Measurements from ENCODE around the gene NOM1.

Gene NOM1

DNA sequence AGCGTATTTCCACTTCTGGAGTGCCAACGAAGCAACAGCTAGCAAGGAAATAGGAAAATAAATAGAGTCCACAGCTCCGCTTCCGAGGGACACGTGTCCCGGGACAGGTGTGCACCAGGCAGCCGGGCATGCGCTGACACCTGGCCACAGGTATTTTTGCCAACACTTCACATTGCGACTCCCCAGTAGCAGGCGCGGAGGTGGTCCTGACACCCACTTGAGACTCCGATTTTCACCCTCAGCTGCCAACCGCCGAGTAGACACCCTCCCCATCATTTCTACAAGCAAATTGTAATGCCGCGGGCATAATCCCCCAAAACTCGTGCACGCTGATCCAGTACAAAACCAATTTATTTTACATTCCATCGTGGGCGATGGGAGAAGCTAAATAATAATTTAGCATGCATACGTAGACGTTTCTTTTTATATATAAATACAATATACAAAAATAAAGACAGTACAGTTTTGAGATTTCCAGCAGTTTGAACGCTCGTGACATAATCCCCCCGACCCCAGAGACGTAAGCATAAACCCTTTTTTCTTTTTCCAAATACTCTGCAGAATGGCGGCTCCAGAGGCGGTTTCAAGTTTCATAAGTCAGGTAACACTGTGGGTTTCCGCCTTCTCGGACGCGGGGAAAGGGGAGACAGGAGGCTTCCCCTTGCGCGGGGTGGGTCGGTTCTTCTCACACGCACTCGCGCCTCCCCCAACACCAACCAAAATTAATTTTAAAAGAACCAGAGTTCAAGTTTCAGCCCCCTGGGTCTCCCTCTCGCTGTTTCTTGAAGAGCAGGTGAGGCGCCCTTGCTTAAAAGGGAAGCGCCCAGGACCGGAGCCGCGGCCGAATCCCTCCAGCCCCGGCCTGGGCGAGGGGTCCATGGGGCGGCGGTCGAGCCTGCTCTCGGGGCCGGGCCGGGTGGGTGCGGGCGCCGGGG is 55.3 kb downstream of the NOM1 start:
- DNase-seq, result no peak

DNA sequence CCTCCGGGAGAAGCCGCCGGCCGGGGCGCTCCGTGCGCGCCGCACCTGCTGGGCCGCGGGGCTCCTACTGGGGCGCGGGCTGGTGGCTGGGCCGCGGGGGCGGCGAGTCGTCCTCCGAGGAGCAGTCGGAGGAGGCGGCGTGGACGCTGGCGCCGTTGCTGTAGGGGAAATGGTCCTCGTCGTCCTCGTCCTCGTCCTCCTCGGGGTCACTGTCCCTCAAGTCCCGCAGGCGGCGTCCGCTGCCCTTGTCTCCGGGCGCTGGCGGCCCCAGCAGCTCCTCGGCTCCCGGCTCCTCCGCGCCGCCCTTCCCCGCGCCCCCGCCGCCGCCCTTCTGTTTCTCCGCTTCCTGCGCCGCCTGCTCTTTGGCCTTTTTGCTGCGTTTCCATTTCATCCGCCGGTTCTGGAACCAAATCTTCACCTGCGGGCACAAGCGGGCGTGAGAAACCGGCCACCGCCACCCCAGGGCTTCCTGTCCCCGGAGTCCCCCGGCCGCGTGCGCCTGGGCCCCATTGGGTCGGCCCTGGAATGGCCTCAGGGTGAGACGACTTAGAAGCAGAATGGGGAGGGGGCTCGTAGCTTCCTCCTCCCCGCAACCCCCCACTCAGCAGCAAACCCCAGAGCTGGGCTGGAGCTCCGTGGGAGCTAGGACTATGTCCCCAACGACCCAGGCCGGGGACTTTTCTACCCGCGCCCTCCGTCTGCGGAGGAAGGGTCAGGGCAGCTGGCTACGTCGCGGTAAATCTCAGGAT is 56.1 kb downstream of the NOM1 start:
- DNase-seq, result no peak

DNA sequence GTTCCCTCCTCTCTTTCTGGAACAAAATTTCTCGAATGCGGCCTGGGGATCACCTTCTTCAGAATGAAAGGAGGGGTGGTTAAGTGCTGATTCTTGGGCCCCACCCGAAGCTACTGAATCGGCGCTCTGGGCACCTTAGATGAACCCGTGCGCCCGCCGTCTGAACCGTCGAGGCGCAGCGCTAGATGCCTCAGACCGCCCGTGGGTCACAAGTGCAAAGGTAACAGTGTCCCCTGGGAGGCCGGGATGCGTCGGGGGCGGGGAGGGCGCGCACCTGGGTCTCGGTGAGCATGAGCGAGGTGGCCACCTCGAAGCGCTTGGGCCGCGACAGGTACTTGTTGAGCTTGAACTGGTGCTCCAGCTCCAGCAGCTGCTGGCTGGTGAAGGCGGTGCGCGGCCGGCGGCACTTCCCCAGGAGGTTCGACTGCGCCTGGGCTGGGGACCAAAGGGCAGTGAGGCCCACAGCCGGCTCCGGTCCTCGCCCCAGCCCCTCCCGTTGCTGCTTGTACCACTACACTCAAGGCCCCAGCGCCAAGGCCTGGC is 56.8 kb downstream of the NOM1 start:
- no peak for DNase-seq

DNA sequence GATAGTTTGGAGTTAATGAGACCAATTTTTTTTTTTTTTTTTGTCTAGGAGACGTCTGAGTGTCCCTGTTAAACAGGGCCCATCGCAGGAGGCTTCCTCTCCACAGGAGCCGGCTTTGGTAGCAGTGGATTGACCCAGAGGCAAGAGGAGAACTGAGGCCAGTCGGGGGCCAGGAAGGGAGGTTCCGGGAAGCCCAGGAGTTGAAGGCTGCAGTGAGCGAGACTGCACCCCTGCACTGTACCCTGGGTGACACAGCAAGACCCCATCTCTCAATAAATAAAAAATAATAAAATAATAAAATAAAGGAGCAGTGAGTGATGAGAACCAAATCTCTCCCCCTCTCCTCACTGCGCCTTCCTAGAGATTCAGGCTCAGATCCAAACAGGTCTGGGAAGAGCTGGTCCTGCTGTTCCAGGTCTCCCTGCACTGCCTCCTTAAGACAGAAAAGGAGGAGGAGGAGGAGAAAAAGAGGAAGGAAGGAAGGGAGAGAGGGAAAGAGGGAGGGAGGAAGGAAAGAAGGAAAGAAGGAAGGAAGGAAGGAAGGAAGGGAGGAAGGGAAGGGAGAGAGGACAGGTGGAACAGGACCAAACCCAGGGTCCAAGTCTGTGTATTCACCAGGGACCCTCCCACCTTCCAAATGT is 57.4 kb downstream of the NOM1 start:
- DNase-seq, result no peak

DNA sequence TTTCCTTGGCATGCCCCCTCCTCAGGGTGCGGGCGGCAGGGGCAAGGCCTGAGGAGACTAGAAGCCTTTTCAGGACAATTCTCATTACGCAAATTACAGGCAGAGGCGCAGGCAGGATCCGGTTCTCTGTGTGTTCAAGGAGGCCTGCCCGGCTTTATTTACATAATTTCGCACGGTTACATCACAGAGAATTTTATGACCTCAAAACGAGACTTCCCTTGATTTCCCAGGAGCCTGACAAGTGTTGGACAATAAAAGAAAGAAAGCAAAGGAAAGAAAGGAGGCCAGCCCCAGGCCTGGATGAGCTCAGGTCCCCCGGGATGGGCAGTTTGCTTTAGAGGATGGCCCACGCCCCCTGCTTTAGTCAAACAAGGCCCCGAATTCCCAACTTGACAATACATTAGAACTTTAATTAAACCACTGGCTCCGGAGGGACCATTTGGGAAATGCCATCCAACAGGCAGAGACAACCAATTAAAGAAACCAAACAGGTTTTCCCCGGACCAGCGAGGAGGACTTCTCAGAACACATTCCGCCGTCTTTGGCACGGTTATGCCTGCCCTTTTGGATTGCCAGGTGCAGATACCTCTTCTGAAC is 58.1 kb downstream of the NOM1 start:
- DNase-seq, result no peak

DNA sequence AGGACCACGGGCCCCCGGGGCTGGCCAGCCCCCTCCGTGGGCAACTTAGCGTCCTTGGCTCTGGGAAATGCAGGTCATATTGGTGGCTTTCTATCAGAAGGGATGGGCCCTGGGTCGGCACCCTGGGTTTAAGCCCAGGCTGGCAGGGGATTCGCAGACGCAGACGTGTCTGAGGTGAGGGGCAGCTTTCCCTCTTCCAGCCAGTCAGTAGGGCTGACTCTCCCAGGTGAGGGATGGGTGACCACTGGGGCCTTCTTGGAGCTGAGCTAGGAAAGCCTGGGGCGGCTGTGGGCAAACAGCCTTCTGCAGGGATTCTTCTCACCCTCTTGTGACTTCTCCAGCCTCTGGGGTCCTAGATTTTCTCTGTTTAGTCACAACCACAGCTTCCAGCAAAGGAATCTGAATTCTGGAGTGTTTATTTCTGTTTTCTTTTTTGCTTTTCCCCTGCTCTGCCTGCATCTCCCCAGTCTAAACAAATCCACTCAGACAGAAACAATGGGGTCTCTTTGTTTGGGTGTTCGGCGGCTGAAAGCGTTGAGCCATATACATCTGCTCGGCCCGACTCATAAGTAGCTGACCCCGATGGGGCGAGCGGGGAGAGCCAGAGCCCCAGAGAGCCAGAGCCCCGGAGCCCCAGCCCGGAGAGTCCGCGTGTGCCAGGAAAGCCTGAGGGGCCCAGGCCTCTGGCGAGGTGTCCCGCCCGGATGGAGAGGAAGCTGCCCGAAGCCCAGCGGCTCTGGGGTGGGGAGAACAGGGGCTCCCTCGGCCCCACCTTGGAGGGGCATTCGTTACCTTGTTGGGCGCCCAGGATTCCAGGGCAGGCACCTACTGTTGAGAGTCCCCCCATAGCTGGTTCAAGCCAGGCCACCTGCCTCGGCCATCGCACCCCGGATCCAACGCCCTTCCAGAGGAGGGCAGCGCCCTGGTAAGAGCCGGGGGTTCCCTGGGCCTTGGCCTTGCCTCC is 59.0 kb downstream of the NOM1 start:
- DNase-seq, result no peak

DNA sequence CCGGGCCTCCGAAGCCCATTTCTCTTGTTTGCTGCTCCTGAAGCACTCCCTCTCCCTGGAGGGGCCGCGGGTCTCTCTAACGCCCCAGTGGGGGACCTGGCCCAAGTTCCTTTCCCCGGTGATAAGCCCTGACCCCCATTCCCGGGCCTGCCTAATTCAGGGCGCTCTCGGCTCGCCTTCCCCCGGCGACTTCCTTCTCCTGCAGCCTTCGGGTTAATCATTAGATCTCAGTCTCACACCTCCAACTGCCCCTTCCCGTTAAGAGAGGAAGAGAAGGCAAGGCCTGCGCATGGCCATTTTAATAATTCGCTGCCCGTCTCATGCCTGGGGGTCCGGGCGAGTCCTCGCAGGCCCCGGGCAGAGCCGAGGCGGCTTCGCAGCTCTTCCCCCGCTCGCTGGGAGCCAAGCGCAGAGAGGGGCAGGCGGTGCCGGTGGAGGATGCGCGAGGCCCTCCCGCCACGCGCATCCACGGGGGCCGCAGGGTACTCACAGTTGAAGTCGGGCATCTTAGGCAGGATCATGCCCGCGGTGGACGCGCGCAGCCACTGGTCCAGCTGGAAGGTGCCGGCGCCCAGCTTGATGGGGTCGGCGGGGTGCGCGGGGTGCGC is 59.8 kb downstream of the NOM1 start:
- no peak for DNase-seq

DNA sequence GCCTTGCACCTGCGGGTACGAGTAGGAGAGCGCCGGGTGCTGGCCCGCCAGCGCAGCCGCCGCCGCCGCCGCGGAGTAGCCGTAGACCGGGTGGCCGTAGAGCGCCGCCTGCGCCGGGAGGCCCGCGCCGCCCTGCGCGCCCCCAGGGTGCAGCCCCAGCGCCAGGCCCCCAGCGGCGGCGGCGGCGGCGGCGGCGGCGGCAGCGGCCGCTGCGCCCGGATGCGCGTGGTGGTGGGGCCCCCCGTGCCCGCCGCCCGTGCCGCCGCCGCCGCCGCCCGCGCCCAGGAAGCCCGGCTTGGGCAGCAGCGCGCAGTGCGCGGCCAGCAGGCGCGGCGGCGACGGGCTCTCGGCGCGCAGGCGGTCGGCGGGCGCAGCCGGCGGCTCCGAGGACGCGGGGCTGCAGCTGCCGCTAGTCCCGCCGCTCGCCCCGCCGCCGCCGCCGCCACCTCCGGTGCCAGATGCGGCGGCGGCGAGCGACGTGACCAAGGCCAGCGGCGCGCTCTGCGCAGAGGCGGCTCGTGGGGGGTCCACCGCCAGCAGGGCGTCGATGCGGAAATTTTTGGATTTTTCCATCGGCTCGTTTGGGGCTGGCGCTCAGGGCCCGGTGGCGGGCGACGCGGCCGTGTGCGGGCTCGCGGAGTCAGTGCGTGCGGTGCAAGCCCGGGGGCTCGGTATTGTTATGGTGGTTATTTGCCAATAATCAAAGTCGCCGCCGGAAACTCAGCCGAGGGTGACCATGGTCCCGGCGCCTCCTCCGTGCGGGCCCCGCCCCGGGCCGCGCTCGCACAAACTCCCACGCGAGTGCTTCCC is 60.5 kb downstream of the NOM1 start:
- no peak for DNase-seq

DNA sequence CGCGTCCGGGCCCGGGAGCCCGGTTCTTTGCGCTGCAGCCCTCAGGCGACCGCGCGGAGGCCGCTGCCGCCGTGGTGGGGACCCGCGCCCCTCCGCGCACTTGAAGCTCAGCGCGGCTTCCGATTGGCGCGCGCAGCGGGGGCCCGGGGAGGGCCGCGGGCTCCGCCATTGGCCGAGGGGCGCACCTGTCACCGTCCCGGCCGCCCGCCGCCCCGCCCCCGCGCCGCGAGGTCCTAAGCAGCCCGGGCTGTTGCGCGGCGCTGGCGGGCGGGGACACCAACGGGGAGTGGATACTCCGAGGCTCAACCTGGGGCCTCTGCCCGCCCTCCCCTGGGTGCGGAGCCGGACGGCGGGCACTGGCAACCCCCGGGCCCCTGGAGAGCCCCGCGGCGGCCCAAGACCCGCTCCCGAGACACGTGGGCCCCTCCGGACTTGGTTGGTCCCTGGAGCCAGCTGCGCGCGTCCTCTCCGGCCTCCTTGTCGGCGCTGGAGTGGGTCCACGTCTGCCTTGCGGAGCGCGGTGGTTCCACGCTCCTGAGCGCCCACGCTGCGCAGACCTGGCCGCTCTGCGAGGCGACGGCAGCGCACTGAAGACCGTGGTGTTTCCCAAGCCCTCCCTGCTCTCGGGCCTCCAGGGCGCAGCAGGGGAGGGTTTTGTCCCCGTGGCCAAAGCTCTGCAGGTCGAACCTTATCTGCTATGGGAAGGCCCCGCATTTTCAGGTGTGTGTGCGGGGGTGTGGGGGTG is 61.2 kb downstream of the NOM1 start, which contains the start of gene MNX1:
MNX1 (minus strand) TSS at position 76 of the 745 bp plus-strand sequence. CDS start 313 bp downstream, outside the sequence.
- peak; percentile 50 for DNase-seq

DNA sequence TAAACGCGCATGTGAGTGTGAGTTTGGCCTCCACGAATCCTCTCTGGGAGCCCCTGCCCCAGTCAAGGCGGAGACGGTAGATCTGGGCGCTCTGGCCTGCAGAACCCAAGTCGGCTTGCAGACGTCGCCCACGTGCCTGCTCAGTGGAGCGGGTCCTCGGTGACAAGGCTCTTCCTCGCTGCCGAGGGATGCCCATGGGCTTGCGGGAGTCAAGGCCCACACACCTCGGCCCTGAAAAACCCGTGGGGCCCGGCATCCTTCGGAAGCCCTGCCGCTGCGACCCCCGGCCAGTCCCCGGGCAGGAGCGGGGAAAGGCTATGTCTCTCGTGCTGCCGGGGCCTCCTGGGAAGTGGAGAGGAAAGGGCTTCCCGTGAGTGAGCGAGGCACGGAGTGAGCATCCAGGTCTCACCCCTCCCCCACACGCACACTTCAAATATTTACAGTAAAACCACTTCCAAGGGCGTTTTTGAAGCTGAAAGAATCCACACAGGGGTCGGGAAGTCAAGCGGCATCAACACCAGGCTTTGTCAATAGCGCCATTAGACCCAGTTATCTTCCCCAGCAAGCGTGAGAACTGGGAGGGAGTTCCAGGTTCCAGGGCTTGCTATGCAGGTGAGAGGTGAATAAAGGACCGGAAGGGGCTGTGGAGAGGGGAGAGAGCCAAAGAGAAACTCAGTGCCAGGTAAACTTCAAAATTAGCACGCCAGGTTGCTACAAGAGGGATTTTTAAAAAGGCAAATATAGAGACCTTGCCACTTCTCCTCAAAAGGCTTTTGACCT is 62.0 kb downstream of the NOM1 start:
- no peak for DNase-seq

DNA sequence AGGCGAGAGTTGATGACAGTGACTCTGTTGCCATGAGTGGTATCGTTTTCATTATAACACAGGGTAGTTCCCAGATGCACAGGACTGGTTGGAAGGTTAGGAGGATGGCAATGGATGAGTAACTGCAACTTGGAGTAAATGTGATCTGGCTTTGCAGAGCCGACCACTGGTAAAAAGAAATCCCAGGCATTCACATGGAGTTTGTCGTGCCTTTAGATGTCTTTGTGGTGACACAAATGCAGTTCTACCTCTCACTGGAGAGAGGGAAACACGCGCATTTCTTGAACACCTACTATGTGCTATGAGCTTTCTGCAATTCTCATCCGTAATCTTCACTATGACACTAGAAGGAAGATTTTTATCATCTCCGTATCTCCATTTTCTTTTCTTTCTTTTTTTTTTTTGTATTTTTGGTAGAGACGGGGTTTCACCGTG is 62.6 kb downstream of the NOM1 start:
- no peak for DNase-seq

DNA sequence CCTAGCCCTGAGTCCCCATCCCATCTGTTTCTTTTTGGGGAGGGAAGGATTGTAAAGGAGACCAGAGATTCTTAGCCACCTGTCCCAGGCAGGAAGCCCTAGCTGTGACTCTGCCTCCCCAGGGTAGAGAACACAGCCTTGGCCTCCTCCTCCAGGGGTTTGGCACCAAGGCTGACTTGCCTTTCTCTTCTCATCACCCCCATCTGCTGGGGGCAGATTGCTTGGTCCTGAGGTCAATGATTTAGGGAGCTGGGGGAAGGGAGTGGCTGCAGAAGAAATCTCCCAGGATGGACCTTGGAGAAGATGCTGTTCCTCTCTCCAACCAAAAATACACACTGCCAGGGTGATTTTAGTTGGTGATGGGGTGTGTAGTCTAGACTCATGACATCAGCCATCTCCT is 63.6 kb downstream of the NOM1 start:
- DNase-seq, result no peak

DNA sequence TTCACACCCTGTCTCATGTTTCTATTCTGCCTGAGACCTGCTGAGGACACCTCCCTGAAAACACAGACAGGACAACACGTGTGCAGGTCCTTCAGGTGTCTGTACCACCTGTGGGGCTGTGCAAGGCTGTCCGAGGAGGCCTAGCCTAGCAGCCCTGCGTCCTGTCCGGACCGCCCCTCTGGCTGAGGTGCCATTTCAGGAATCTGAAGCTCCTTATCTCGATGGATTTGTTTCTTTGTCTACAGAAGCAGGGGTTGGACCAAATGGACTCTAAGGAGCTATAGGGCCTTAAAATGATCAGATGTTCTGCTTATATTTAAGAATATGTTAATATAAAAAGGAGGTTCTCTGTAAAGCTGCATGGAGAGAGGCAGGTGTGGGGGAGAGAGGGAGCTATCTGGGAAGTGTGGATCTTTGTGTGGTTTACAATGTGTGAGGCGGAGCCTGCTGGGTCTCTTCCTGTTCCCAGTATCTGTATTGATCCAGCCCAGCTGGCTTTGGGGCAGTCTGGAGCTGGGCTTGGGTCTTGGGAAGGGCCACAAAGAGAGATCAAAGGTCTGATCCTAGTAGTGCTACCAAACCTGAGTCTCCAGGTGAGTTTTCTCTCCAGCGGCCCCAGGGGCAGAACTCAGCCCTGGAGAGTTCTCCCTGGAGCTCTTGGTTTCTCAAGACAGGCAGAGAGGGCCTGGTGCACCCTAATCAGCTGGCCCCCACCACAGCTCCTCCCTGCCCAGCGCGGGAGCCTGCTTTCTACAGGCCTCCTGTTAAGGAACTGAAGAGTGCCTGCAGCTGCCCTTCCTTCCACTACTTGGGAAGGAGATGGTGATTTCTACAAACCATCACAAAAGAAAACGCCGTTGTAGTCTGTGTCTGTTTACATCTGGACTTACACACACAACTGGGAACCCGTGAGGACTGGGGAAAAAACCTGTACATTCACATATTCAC is 64.4 kb downstream of the NOM1 start:
- DNase-seq, result no peak

DNA sequence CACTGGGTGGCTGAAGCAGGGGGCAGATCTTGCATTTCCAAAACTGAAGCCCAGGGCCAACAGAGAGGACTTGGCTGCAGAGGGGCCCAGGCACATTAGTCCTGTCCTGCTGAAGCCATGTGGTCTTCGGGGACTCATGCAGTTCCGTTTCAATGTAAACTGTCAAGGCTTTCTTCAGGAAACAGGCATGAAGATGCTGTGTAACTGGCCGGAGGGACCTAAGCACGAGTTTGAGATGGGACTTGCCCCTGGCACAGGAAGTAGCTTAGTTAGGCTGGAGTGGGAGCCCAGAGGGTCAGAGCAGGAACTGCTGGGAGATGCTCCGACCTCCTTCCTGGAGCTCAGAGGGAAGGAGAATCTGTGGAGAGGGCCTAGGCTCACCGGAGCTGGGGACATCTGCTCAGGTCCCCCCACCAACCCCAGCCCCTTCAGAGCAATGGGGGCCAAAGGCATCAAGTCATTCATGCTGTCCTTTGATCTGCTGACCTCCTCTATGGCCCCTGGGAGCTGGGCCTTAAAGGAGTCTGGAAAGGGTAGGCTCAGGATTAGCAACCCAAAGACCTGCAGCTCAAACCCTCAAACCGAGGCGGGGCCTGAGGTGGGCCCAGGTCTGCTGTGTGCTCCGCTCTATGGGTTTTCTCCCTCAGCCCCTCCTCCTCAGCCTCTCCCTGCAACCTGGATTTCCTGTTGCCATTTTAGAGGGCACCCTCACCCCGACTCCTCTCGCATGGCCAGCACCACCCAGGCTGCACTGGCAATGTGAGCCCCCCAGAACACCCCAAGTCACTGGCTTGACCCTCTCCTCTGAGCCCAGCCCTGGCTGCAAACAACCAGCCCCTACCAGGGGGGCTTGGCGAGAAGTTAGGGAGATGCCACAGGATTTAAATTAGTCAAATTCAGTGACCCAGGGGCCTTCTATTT is 65.4 kb downstream of the NOM1 start:
- DNase-seq, result no peak

DNA sequence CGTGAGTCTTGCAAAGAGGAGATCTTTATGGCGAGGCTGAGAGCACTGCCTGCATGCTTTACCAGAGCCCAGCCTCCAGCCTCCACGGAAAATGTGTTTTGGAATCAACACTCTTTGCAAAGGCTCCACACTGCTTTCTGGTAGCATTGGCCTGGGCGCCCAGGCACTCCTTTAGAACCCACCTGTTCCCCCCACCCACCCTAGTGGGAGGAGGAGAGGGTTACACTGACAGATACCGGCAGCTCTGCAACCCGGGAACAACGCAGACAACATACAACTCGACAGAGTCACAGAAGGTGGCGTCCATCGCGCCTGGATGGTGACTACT is 66.5 kb downstream of the NOM1 start:
- DNase-seq, result no peak

DNA sequence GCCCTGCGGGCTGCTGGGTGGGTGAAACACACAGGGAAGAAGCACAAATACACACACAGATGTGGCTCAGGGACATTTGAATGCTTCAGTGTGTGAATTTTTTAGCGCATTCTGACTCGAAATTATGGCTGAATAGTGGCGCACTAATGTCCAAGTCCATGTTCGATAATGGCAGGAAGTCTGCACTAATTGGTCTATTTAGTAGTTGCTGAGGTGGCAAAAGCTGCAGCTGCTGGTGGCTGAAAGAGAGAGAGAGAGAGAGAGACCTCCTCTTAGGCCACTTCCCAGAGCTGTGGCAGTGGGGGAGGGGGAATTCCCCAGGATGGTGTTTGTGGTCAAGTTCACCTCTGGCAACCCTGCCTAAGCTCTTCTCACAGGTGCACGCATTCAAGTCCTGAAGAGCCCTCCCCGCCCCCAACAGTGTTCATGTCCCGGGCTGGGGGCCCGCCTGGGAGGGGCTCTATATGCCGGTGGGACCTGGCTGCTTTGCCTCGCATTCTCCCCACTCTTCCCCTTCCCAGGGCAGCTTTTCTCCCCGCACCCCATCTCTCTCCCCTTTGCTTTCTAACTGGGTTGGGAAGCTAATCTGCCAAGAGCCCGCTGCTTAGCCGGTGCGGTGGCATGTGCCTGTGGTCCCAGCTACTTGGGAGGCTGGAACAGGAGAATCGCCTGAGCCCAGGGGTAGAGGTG is 67.0 kb downstream of the NOM1 start:
- DNase-seq, result peak; percentile 47
